ENCODE results near the gene SLC5A10.

The SLC5A10 gene

GRCh38 chr17:18937981-18938691 lies 13.8 kb upstream of the SLC5A10 start:
- no peak for DNase-seq (ENCODE audit: low read depth in 1 of 2, low spot score in 1 of 2)
- Histone ChIP-seq H3K27ac (replicated peaks) (no peak overlapping the region), H3K27me3 (ENCODE audit: insufficient read depth, poor library complexity, severe bottlenecking) (no peaks in the 10 kb centered on the region), H3K4me3 (replicated peaks; ENCODE audit: insufficient read depth, low read length) (no peak overlapping the region)
- TF ChIP-seq POLR2AphosphoS5 (IDR thresholded peaks at IDR 0.05; ENCODE audit: low read depth), result no peak
- TF ChIP-seq SPI1 (IDR thresholded peaks at IDR 0.05; ENCODE audit: borderline replicate concordance, low read depth), result no peak
- no peak for TF ChIP-seq CTCF (IDR thresholded peaks at IDR 0.05; ENCODE audit: insufficient read depth, low read length)
- no peak for TF ChIP-seq REST (IDR thresholded peaks at IDR 0.05; ENCODE audit: insufficient replicate concordance, low read depth)
- no peak for TF ChIP-seq GABPA (IDR thresholded peaks at IDR 0.05; ENCODE audit: low read depth)

- H3K27me3 ChIP-seq (ENCODE audit: insufficient read depth, poor library complexity, severe bottlenecking), result no peaks in the 10 kb centered on the region
- no peak overlapping the region for H3K27ac ChIP-seq (replicated peaks)
These were observed 13.3 kb upstream of the SLC5A10 start for GRCh38 chr17:18938692-18939023.

More at GRCh38 chr17:18938692-18939023, 13.3 kb upstream of the SLC5A10 start:
- DNase-seq (ENCODE audit: low read depth in 1 of 2, low spot score in 1 of 2), result no peak
- no peak overlapping the region for H3K4me3 ChIP-seq (replicated peaks; ENCODE audit: insufficient read depth, low read length)
- TF ChIP-seq CTCF (IDR thresholded peaks at IDR 0.05; ENCODE audit: insufficient read depth, low read length), result no peak
- no peak for TF ChIP-seq GABPA (IDR thresholded peaks at IDR 0.05; ENCODE audit: low read depth)
- TF ChIP-seq REST (IDR thresholded peaks at IDR 0.05; ENCODE audit: insufficient replicate concordance, low read depth), result no peak
- TF ChIP-seq POLR2AphosphoS5 (IDR thresholded peaks at IDR 0.05; ENCODE audit: low read depth), result no peak
- TF ChIP-seq SPI1 (IDR thresholded peaks at IDR 0.05; ENCODE audit: borderline replicate concordance, low read depth), result no peak
